ENCODE data around the gene ACSF2.

ACSF2 gene

DNA sequence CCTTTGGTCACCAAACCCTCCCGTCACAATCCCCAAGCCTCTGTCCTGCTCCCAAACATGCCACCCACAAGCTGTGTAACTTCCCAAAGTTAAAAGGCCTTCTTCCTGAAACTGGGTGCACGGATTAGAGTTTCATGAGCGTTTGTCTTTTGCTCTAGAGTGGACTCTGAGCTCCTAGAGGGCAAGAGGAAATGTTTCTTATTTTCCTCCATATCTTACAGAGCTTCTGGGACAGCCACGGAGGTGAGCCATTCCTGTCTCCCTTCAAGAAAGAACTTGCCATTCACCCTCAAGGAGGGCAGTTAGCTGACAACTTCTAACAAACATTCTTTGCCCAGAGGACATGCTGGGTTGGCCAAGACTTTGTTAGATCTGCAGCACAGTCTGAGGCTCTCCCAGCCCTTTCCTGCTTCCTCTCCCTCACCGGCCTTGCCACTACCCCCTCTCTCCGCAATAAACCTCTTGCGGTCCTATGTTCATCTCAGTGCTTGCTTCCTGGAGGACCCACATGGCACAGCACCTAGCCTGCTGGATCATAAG lies 79.6 kb downstream of the ACSF2 start:
- no peak for DNase-seq

DNA sequence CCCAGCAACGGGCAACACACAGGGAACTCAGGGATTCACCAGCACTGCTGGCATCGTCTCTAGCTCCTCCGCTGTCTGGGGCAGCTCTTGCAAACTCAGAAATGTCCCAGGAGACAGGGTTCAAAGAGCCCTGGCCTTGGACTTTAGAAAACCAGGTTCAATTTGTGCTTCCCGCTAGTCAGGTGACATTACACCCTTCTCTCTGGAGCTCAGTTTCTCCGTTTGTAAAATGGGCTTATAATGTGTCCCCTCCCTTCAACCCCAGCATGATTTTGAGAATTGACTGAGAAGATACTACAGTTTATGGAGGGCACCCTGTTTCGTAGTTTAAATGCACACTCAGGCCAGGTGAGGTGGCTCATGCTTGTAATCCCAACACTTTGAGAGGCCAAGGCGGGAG lies 80.3 kb downstream of the ACSF2 start:
- no peak for DNase-seq

DNA sequence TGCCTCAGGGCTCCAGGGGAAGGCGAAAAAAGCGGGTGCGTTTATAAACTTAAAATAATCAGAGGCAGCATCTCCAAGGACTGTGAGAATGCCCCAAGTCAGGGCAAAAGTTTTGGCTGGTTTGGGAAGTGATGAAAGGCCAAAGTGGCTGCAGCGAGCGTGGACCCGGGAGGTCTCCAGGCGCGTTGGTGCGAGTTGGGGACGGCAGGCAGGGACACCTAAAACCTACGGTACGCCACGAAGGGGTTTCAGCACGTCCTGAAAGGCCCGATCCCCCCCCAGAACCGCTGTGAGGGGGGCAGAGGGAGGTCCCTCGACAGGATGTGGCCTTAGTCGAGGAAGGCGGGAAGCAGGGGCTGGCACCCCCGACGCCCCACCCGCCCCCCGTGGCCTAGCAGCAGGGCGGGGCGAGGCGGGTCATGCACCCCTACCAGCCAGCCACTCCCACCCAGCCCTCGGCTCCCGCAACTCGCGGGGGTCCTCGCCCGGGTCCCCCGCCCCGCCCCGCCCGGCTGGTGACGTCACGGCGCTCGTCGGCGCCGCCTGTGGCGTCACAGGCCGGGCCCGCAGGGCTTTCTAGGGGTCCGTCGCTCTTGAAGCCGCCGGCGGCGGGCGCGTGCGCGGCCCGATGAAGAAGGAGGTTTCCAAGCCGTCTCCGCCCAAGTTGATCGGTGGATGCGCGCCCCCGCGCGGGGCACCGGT lies 82.0 kb downstream of the ACSF2 start, which contains the start of gene MYCBPAP:
MYCBPAP (plus strand) TSS at position 569 of the 702 bp plus-strand sequence. CDS start 236 bp downstream, outside the sequence.
- peak; percentile 80 for DNase-seq

DNA sequence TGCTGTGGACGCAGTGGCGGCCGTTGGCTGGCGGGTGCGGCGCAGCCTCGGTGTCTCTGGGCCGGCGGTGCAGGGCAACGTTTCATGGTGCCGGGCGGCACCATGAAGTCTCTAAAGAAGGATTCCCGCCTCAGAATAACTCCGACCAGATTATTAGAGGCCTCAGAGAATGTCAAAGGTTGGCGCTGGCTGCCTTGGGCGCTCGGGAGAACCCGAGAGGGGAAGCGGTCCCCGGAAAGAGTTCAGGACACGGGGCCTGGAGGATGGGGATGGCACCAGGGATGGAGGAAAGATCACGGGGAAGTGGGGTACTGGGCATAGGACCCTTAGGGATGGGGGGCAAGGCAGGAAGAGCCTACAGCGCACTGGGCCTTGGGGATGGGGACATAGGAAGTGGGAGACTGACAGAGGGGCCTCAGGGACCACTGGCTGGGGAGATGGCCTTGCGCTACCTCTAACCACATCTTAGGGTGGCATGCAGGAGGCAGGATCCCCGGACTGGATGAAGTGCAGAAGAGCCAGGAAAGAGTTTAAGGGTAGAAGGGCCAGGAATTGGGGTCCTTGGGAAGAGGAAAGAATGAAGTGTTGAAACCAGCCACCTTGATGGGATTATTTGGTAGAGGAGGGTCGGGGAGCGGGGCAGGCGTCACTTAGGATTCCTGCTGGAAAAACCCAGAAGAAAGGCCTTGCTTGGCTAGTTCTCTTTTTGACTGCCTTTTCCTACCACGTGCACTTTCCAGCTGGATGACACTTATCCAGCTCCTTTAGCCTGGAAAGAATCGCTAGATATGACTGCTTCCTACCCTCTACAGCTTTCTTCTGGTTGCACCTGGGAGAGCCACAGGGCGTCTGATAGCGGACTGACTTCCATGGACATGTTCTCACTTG lies 82.8 kb downstream of the ACSF2 start:
- no peak for DNase-seq

DNA sequence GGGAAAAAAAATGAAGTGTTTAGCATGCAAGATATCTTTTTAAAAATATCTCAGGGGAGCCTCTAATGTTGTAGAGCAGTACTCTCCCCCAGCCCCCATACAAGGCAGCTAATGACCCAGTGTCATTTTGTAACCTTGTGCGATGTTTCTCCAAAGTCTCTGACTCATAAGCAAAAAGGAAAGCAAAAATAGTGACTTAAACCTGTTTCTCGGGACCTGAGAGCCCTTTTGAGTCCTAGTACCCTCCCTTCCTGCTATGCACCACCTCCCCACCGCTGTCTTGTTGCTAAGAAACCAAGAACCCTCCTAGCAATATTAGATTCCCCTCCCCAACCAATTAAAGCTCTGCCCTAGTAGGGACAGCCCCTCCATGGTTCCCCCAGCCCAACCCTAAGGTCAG lies 85.0 kb downstream of the ACSF2 start:
- peak; percentile 50 for DNase-seq

DNA sequence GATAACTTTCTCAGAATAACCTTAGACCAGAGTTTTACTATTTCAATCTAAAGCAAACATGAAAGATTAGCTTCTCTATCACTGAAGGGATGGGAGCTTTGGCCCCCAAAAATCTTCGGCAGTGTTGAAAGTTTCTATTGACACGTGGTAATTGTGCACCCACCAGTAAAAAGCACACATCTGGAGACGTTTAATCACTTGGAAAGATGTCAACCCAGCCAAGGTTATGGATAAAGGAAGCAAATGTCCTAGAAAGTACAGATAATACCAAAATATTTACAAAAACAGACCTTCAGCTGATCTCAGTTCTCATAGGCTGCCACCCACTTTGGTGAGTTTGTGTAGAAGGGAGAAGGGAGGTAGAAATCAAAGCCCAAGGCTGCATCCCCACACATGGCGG lies 87.5 kb downstream of the ACSF2 start:
- DNase-seq = no peak

DNA sequence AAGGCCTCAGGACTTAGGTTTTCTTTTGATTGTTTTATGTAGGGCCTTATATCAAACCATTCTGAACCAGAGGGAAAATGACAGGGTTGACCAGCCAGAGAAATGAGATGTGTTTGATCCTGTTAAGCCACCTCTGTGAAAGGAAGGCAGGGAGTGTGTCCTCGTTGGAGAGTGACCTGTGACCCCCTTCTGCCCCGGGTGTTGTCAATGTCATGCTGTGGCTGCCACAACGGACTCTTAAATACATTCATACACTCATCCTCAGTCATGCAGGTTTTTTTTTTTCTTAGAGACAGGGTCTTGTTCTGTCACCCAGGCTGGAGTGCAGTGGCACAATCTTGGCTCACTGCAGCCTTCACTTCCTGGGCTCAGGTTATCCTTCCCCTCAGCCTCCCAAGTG lies 88.4 kb downstream of the ACSF2 start:
- DNase-seq = no peak

DNA sequence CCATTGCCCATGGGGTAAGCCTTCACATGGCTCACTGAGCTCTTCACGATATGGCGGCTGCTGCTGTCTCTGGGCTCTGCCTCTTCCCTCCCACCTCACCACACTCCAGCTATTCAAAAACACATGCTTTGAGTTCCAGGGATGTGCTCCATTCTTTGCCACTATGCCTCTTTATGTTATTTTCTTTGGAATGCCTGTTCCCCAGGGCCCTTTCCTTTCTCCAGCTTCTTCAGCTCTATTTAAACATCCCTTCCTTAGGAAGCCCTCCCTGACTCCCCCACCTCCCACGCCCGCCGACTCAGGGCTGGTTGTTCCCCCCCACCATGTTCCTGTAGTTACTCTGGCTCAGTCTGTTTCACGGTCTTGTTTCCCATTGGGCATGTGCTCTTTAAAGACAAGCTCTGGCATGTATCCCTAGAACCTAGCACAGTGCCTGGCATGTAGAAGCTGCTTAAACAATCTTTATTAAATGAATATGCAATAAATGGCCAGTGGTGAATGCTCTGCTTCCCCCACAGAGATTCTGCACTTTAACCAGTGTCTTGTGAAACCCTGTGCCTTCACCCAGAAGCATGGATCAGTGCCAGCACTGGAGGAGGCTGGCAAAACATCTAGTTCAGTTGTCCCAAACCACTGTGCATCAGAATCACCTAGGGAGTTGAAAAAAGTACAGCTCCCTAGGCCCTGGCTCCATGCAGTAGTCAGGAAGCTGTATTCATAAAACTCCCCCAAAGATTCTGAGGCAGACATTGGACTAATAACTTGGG lies 89.1 kb downstream of the ACSF2 start:
- no peak for DNase-seq

DNA sequence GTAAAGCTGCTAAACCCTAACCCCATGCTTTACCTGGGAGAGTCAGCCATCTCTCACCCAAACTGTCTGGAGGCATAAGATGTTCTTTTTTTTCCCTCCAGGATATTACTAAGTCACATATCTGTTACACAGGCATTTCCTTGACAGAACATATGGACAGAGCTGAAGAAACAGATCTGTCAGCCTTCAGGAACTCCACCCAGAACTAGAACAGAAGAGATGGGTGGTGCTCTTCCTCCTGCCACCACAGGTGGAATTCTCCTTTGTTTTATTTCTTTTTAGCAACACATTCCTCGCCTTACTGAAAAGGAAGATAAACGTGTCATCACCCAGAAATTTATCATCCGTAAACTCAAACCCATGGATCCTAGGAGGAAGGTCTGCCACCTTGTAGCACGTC lies 91.0 kb downstream of the ACSF2 start:
- DNase-seq = no peak

DNA sequence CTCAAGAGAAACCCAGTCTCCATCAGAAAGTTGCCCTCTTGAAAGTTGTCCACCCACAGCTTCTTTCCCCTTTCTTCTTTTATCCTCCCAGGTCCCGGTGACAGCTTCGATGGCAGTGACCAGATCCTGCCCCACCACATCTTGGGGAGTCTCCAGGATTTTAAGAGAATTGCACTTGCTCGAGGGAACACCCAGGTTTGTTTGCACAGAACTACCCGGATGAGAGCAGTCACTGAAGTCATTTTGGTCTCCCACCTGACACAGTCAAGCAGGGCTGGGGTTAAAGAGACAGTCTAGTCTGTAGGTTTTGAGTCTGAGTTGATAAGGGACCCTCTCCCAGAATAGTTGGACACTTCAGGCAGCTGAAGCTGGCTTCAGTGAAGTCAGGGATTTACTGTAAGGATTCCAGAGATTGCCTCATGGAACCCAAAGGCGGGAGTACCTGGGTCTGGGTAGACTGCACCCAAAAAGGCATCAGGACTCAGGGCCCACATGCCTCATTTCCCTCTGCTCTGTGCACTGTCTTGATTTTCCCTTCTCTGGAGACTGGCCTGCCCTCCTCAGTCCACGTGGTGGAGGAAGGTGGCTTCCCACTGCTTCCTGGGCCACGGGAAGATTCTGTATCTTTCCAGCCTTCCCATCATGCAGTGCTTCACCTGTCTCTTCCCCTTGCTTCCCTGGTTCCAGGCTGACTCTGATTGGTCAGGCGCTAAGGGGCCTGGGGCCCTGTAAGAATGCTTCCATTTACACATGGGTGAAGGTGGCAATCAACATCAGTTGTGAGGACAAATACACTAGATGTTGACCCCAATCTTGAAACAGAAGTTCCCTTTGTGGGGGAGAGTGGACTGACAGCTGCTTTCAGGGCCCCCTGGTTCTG lies 91.7 kb downstream of the ACSF2 start:
- no peak for DNase-seq

DNA sequence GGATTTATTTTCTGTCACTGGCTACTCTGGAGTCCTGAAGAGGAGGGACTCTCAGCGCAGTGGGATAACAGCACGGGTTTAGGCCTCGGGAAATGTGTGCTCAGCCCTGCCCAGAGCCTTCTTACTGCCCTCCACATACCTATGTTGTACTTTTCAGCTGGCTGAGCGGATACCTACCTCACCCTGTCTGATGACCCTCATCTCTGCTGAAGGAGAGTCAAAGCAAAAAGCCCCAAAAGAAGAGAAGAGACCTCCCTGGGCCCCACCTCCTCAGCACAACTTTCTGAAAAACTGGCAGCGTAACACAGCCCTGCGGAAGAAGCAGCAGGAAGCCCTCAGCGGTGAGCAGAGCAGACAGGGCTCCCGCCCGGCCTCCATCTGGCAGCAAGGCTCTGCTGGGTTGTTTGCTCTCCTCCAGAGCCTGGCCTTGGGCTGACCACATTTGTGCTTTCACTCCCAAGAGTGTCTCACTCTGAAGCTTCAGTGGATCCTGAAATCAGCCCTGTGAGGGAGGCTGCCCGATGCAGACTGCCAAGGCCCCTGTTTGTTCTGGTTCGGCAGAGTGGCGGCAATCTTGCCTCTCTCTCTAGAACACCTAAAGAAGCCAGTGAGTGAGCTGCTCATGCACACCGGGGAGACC lies 92.5 kb downstream of the ACSF2 start:
- DNase-seq = no peak

DNA sequence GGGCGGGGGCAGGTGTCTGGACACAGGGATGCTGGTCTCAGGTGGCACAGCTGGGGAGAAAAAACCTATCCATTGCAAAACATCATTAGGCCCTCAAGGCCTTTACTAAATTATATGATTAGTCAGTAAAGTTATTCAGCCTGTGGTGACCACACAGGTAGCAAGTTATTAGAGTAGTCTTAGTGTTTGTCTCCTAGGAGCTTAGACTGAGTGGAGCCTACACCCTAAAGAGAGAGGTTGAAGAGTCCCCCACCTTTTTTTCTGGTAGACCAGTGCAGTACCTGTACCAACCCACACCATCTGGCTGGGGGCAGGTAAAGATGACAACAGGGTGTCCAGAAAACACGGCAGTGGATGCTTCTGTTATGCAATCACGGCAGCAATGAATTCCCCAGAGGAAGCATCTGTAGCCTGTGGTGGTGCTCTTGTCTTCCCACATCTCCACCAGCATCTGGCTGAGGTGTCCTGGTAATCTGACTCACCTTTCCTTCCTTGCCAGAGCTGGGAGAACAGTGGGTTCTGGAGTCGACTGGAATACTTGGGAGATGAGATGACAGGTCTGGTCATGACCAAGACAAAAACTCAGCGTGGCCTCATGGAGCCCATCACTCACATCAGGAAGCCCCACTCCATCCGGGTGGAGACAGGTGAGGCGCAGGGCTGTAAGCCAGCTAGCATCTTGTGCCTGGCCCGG lies 93.3 kb downstream of the ACSF2 start:
- no peak for DNase-seq

DNA sequence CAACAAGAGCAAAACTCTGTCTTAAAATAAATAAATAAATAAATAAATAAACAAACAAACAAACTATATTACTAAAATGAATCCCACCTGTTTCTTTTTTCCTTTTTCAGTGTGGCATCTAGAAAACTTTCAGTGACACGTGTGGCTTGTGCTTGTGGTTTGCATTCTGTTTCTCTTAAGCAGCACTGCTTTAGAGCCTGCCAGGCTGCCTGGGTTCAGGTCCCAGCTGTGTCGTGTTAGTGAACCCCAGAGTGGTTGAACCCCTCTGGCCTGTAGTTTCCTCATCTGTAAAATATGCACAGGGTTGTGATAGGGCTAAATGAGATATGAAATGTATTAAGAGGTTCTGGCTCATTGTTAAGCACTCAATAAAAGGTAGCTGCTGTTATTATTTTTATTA lies 94.5 kb downstream of the ACSF2 start:
- no peak for DNase-seq

DNA sequence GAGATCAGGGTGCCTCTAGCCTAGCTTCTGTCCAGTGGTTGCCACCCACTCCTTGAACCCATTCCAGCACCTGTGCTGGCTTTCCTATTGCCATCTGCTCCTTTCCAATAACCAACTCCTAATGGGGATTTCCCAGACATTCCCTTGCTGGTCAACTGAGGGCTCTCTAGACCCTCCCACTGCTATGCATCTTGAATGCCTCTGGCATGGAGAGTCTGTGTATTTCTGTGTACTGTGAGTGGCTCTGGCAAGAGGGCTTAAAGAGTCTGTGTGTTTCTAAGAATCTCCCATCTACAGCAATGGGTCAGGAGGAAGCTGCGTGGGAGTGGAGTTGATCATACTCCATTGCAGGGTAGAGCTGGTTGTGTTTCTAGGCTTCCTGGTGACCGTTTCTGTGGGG lies 95.5 kb downstream of the ACSF2 start:
- no peak for DNase-seq

DNA sequence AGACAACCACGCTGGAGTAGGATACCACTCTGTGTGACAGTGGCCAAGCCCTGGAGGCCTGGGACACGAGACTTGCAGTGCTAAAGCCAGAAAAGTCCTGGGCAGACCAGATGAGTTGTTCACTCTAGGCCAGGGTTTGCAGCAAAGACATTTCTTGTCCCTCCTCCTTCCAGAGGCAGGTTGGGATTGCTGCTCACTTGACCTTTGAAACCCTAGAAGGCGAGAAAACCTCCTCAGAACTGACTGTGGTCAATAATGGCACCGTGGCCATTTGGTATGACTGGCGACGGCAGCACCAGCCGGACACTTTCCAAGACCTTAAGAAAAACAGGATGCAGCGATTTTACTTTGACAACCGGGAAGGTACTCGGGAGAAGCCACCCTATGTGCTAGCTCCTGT lies 96.7 kb downstream of the ACSF2 start:
- DNase-seq = no peak

DNA sequence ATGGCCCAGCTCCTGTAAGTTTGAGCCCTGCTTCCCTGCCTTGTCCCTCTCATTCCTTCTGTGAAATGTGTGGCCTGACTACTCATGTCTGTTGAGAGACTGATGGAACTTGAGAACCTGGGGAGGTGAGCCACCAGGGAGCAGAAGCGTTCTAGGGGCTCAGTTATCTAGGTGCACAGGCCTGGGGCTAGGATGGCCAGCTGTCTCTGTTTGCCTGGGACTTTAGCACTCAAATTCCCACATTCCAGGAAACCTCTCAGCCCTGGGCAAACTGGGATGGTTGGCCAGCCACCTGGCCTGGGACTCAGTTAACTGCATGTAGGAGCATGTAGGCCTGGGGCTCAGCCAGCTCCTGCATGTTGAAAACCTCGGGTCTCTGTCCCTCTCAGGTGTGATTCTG lies 97.2 kb downstream of the ACSF2 start:
- no peak for DNase-seq

Data from activated naive CD4-positive, alpha-beta T cell treated with anti-CD3 and anti-CD28 coated beads, Interleukin-2, amount 50 U/mL, for 16 hours (primary cell).